ENCODE measurements around the gene C5orf24.
"Not testable (repeated sequence)": the region's sequence is repeated elsewhere in the genome, so short reads cannot be mapped to it uniquely, and the experiment has no call there.

C5orf24 gene

GRCh38 chr5:134837530-134838181 is 8.1 kb upstream of the C5orf24 start:
- no peaks in the 10 kb centered on the region for H3K9me3 ChIP-seq (ENCODE audit: control insufficient read depth, insufficient read depth, low read depth, low read length)
- CTCF ChIA-PET = interaction anchor here (0.8 kb wide), 1 partner anchor 67 kb away, joined by 3 read pairs; the partner anchor contains the start of gene PCBD2
- H3K4me3 ChIP-seq (ENCODE audit: low read depth, low read length) = no peak overlapping the region
- H3K36me3 ChIP-seq (ENCODE audit: control insufficient read depth in 2 of 2, insufficient read depth in 1 of 2, low read length in 2 of 2) = peaks cover 38 to 64% of the 10 kb centered on the region in 2 experiments
- no peaks in the 10 kb centered on the region for H3K4me1 ChIP-seq (ENCODE audit: control insufficient read depth, insufficient read depth, low read length)
- TF ChIP-seq BCL11A (tag by site-specific recombination; IDR thresholded peaks at IDR 0.05; ENCODE audit: low read depth) (no peak), ZFP37 (tag by site-specific recombination; IDR thresholded peaks at IDR 0.05) (no peak), ZNF121 (tag by site-specific recombination; IDR thresholded peaks at IDR 0.05) (no peak), ZNF501 (tag by site-specific recombination; IDR thresholded peaks at IDR 0.05) (no peak)
- no peak overlapping the region for H3K27ac ChIP-seq (ENCODE audit: extremely low read depth, low read depth, low read length)
- POLR2A ChIA-PET = interaction anchor here (0.6 kb wide), 2 partner anchors 30 to 335 kb away, joined by 3 to 4 read pairs; no protein-coding TSS in a partner anchor

- H3K9me3 ChIP-seq (ENCODE audit: control insufficient read depth, insufficient read depth, low read depth, low read length); H3K4me3 ChIP-seq (ENCODE audit: low read depth, low read length); POLR2A ChIA-PET; H3K27ac ChIP-seq (ENCODE audit: extremely low read depth, low read depth, low read length); H3K4me1 ChIP-seq (ENCODE audit: control insufficient read depth, insufficient read depth, low read length): not testable (repeated sequence)
- peak; percentile 70 for TF ChIP-seq ZNF335 (tag by site-specific recombination; conservative IDR thresholded peaks at IDR 0.05)
- H3K36me3 ChIP-seq (ENCODE audit: control insufficient read depth in 2 of 2, insufficient read depth in 1 of 2, low read length in 2 of 2) = peaks cover 33 to 58% of the 10 kb centered on the region in 2 experiments
- CTCF ChIA-PET = interaction anchor here (0.6 kb wide), 1 partner anchor 81 kb away, joined by 3 read pairs; no protein-coding TSS in a partner anchor
These were observed 7.4 kb upstream of the C5orf24 start for GRCh38 chr5:134838361-134838760.

GRCh38 chr5:134840811-134841210 is 5.0 kb upstream of the C5orf24 start:
- Histone ChIP-seq H3K36me3 (ENCODE audit: control insufficient read depth in 2 of 2, insufficient read depth in 1 of 2, low read length in 2 of 2) (peaks cover 20 to 39% of the 10 kb centered on the region in 2 experiments; a peak in 2 of 3 replicates), H3K27ac (ENCODE audit: extremely low read depth, low read depth, low read length) (no peak overlapping the region), H3K9me3 (ENCODE audit: control insufficient read depth, insufficient read depth, low read depth, low read length) (no peaks in the 10 kb centered on the region), H3K4me3 (ENCODE audit: low read depth, low read length) (no peak overlapping the region), H3K4me1 (ENCODE audit: control insufficient read depth, insufficient read depth, low read length) (no peaks in the 10 kb centered on the region)
- POLR2A ChIA-PET = interaction anchor here (0.6 to 0.8 kb wide), 2 partner anchors 10 to 90 kb away, joined by 3 to 4 read pairs; no protein-coding TSS in a partner anchor
- TF ChIP-seq ZNF580 (tag by site-specific recombination; IDR thresholded peaks at IDR 0.05) (no peak), ZNF211 (tag by site-specific recombination; IDR thresholded peaks at IDR 0.05; ENCODE audit: low read depth) (no peak), ZNF18 (tag by site-specific recombination; IDR thresholded peaks at IDR 0.05) (no peak), MYNN (tag by site-specific recombination; IDR thresholded peaks at IDR 0.05; ENCODE audit: borderline replicate concordance) (no peak), ZNF664 (tag by site-specific recombination; IDR thresholded peaks at IDR 0.05) (no peak), PRDM6 (tag by site-specific recombination; IDR thresholded peaks at IDR 0.05) (peak; percentile 13; the same call in 1 of the 2 replicates), ZNF629 (tag by site-specific recombination; IDR thresholded peaks at IDR 0.05) (0 out of 2 replicates have a peak, but pooled peaks have one; percentile 16)
- CTCF ChIA-PET = interaction anchor here (0.5 to 2.8 kb wide), 4 partner anchors 11 to 104 kb away, joined by 3 to 16 read pairs (median 4); no protein-coding TSS in a partner anchor

- H3K36me3 ChIP-seq (ENCODE audit: control insufficient read depth in 2 of 2, insufficient read depth in 1 of 2, low read length in 2 of 2) = peaks cover 18 to 25% of the 10 kb centered on the region in 2 experiments; a peak in 2 of 3 replicates
- TF ChIP-seq ZNF600 (tag by site-specific recombination; IDR thresholded peaks at IDR 0.05) (no peak), ZNF121 (tag by site-specific recombination; IDR thresholded peaks at IDR 0.05) (peak; percentile 93)
- H3K4me3 ChIP-seq (ENCODE audit: low read depth, low read length) = no peak overlapping the region
- POLR2A ChIA-PET = no interaction called here
- H3K4me1 ChIP-seq (ENCODE audit: control insufficient read depth, insufficient read depth, low read length) = peaks cover 1% of the 10 kb centered on the region; the same call in 1 of the 2 replicates
- H3K9me3 ChIP-seq (ENCODE audit: control insufficient read depth, insufficient read depth, low read depth, low read length) = no peaks in the 10 kb centered on the region
- no peak overlapping the region for H3K27ac ChIP-seq (ENCODE audit: extremely low read depth, low read depth, low read length)
- CTCF ChIA-PET = no interaction called here
These were observed 1.5 kb upstream of the C5orf24 start for GRCh38 chr5:134844252-134844651.
